Measurements from ENCODE around the gene SLC22A4. TPM values are rescaled to one million over a fixed set of nuclear protein-coding genes. Genes with fewer than 3 reads are reported as not detected.

SLC22A4 gene
- total RNA-seq, 1 donor: 7.3 TPM

DNA sequence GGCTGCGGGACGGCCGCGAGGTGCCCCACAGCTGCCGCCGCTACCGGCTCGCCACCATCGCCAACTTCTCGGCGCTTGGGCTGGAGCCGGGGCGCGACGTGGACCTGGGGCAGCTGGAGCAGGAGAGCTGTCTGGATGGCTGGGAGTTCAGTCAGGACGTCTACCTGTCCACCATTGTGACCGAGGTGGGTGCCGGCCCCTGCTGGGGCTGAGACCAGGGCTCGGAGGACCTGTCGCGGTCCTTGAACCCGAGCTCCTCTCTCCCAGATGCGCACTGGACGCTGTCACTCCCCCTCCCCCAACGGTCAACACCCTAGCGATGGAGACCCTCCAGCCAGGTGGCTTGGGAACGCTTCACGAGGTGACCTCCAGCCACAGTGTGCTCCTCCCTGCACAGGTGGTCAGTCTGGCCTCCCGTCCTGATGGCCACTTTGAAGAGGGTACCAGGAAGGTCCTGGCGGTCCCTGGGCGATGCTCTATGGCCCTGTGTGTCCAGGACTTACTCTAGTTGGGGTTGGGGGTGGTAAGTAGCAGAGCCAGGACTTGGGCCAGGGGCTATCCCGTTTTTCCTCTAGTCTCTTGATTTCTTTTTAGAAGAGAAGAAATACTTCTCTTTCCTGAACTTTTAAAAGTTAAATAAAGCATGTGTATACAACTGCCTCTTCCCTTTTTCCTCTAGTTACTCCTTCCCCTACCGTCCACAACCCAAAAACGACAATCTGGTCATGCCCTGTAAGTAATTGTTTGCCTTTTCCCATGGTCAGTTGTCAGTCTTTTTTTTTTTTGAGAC lies 76.2 kb downstream of the SLC22A4 start:
- no peak for DNase-seq (ENCODE audit: low read depth in 2 of 3, low spot score in 2 of 3)

GRCh38 chr5:132370971-132371602 lies 76.9 kb downstream of the SLC22A4 start:
- no peak for DNase-seq (ENCODE audit: low read depth in 2 of 3, low spot score in 2 of 3)

DNA sequence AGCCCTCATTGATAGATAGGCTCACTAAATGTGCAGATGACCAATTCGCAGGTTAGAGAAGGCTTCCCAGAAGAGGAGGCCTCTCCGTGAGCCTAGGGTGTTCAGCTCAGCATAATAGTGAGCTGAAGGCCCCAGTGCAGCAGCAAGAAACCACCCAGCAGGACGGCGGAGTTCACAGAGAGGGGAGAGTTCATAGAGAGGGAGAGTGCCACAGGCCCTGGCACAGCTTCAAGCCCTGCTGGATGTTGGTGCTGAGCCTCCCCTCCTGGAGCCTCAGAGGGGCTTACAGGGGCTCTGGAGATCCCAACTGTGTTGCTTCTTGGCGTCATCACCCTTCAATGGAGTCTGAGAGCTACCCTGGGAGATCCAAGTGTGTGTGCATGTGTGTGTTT lies 77.4 kb downstream of the SLC22A4 start:
- DNase-seq (ENCODE audit: low read depth in 2 of 3, low spot score in 2 of 3): no peak

DNA sequence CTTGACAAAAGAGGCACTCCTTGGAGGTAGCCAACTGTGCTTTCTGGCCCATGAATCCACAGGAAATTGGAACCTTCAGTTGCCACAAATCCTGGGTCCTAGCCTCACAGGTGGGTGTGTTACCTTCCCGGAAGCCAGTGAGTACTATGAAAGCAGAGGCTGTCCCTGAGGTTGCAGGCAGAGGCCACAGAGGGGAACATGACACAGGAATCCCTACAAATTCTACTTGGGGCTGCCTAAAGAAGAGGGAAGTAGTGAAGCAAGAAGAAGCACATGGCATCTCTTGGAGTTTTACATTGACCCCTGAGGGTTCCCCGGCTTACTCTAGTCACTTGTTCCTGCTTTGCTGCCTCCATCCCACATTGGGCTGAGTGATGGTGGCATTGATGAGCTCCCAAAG lies 77.9 kb downstream of the SLC22A4 start:
- no peak for DNase-seq (ENCODE audit: low read depth in 2 of 3, low spot score in 2 of 3)

GRCh38 chr5:132372542-132372941 lies 78.3 kb downstream of the SLC22A4 start:
- no peak for DNase-seq (ENCODE audit: low read depth in 2 of 3, low spot score in 2 of 3)

DNA sequence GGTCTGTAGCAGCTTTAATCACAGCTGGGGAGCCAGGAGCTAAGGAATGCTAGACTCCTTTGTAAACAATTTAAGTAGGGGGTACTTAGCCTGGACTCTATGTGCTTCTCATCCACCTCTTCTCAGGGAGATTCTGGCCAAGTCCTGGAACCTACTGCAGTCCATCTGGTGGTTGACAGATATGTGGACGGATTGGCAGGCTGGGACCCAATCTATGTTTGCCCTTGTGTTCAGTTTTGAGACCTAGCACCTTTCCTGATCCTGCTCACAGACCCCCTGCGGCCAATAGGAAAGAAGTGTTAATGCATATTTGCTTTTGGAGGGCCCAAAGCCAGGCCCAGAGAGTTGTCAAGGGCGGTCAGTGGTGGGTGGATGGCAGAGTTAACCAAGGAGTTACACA lies 81.8 kb downstream of the SLC22A4 start:
- DNase-seq (ENCODE audit: low read depth in 2 of 3, low spot score in 2 of 3): no peak

DNA sequence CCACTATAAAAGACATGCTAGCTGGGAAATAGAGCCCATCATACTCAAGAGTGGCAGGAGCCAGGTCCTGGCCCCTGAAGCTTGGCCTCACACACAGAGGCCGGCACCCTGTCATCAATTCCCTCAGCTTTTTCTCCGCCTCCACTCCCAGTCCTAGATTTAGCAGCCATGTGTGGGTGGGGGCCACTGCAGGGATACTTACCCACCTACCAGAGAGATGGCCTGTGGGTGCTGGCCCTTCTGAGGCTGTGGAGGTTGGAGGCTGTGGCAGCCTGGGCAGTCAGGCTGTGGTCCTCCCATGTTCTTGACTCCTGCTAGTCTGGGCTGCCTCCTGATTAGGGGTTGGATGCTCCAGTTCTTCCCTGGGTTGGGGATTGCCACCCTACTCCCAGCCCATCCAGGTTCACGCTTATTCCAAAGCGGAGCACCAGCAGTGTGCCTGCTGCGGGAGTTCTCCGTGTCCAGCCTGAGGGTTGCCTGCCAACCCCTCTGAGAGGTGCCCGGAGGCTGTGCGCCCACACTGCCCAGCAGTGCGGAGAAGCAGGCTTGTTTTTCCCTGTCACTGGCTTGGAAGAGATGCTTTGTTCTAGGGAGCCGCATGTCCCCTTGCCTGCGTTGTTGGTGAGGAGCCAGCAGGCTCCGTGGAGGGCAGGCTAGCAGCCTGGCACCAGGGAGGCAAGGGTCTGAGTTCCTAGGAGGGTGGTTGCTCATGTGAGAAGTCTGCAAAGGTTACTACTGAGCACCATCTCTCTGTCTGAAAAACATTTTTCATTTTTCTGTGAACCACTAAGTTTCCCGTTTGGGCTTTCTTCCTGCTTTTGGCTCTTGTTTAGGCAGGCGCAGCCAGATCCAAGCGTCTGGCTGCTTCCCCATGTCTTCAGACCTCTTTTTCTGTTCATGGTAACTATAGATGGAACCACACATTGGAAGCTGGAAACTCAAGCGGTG lies 82.8 kb downstream of the SLC22A4 start:
- no peak for DNase-seq (ENCODE audit: low read depth in 2 of 3, low spot score in 2 of 3)

GRCh38 chr5:132377738-132378137 lies 83.5 kb downstream of the SLC22A4 start:
- DNase-seq (ENCODE audit: low read depth in 2 of 3, low spot score in 2 of 3): no peak

DNA sequence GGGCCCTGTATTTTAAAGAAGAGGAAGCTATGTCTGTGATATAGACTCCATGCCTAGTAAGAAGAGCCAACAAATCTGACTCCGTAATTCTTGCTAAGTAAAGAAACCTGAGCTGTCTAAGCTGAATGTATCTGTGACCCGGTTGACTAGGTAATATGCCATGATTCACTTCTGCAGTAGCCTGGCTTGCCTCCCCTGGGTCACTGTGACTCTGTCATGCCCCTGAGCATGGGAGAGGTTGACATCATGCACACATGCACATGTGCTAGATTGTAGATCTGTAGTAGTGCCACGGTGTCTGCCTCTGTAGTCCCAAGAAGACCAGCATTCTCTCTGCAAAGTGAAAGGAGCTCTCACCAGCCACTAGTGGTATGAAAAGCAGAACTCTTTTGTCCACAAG lies 84.4 kb downstream of the SLC22A4 start:
- no peak for DNase-seq (ENCODE audit: low read depth in 2 of 3, low spot score in 2 of 3)

- DNase-seq (ENCODE audit: low read depth in 2 of 3, low spot score in 2 of 3): no peak
Observed at GRCh38 chr5:132380047-132380446, 85.9 kb downstream of the SLC22A4 start.

- no peak for DNase-seq (ENCODE audit: low read depth in 2 of 3, low spot score in 2 of 3)
Observed at GRCh38 chr5:132380741-132381140, 86.5 kb downstream of the SLC22A4 start.

GRCh38 chr5:132381614-132382013 lies 87.4 kb downstream of the SLC22A4 start:
- no peak for DNase-seq (ENCODE audit: low read depth in 2 of 3, low spot score in 2 of 3)

- no peak for DNase-seq (ENCODE audit: low read depth in 2 of 3, low spot score in 2 of 3)
Observed at GRCh38 chr5:132383261-132383660, 89.1 kb downstream of the SLC22A4 start.

GRCh38 chr5:132383984-132384383 lies 89.8 kb downstream of the SLC22A4 start:
- DNase-seq (ENCODE audit: low read depth in 2 of 3, low spot score in 2 of 3): no peak

GRCh38 chr5:132384506-132385050 lies 90.4 kb downstream of the SLC22A4 start:
- DNase-seq (ENCODE audit: low read depth in 2 of 3, low spot score in 2 of 3): peak in 1 of 3 donors; percentile 66

DNA sequence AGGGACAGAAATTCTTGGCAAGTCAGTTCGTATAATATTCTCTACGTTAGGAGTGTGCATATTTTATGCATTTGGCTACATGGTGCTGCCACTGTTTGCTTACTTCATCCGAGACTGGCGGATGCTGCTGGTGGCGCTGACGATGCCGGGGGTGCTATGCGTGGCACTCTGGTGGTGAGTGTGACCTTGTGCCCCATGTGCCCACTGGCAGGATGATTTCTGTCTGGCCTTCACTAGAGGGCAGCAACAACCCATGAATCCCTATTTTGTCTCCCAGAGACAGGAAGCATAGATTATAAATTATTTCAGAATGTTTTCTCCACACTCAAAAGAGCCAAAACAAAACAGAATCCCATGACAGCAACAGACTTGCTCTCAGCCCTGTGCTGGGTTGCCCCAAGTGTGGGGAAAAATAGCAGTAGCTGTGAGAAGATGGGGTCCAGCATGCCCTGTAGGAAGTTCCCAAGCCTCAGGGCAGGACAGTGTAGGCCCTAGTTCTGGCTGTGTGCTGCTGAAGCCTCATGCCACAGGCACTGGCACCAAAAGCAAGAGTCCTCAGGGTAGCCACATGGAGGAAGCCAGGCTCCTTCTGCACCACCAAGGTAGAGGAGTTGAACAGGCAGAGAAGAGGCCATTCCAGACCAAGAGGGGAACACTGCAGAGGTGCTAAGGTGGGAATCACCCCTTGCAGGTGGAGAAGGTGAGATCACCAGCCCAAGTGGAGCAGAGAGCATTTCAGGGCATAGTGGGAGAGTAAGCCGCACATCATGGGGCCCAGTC lies 91.3 kb downstream of the SLC22A4 start:
- DNase-seq (ENCODE audit: low read depth in 2 of 3, low spot score in 2 of 3): peak; percentile 38 to 91 (median 81)

GRCh38 chr5:132386644-132387286 lies 92.6 kb downstream of the SLC22A4 start:
- DNase-seq (ENCODE audit: low read depth in 2 of 3, low spot score in 2 of 3): peak; percentile 63 to 88 (median 79)

- peak in 1 of 3 donors; percentile 66 for DNase-seq (ENCODE audit: low read depth in 2 of 3, low spot score in 2 of 3)
Observed at GRCh38 chr5:132387640-132388117, 93.5 kb downstream of the SLC22A4 start.

DNA sequence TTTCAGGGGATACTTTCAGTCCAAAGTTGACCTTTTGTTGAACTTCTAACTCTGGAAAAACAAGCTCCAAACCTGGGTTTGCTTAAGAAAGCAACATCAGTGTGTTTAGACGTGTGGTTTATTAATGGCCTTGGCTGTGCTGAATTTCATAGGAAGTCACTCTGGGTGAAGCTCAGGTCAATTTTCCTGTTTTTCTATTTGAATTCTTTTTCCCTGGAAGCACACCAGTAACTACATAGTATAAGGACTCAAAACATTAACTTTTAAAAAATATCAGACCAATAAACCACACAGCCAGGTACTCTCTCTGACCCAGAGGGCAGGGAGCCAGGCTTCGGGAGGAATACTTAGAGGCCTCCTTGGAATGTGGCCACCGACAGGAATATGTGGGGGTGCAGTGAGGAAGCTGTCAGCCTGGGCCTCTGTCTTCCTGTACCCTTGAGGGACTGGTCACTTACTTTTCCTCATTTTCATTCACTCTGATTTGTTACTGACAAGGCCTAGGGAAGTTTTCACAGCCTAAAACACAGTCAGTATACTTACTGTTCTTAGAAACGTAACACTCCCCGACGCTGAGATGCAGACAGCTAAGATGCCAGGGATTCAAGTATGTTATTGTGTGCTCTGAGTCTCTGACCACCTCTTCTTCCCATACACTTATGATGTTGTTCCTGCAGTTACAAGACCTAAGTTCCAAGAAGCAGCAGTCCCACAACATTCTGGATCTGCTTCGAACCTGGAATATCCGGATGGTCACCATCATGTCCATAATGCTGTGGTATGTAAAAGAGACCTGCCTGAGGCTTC lies 94.3 kb downstream of the SLC22A4 start:
- no peak for DNase-seq (ENCODE audit: low read depth in 2 of 3, low spot score in 2 of 3)
